ENCODE data around the gene CBX4.

GRCh38 chr17:79840989-79841286, 1.7 kb upstream of the CBX4 start:
- TF ChIP-seq CTCF (IDR thresholded peaks at IDR 0.05): no peak
- no peak for TF ChIP-seq POLR2A (IDR thresholded peaks at IDR 0.05)

All from thyroid gland (tissue), 4 donors.